Left ventricle myocardium inferior (tissue), 1 donor: ENCODE results near the gene INPP1. TPM values are rescaled to one million over a fixed set of nuclear protein-coding genes. Genes with fewer than 3 reads are reported as not detected.

Source experiments
- DNase-seq: peaks from one replicate; pipeline ENCODE4 v3.0.0-alpha.2; 2020
- H3K27ac ChIP-seq: fragments of 200-600 bp; replicated peaks from 2 replicates; pipeline ENCODE4 v1.8.0; 2021
- H3K27me3 ChIP-seq: fragments of 200-600 bp; 2 replicates; pipeline ENCODE4 v1.8.0; 2021; ENCODE audit warnings: low read depth
- H3K36me3 ChIP-seq: fragments of 200-600 bp; 2 replicates; pipeline ENCODE4 v1.8.0; 2021
- H3K4me1 ChIP-seq: fragments of 200-600 bp; 2 replicates; pipeline ENCODE4 v1.8.0; 2021
- H3K4me3 ChIP-seq: fragments of 200-600 bp; 2 replicates; pipeline ENCODE4 v1.8.0; 2021; ENCODE audit warnings: mild to moderate bottlenecking, moderate library complexity
- H3K9me3 ChIP-seq: fragments of 200-600 bp; replicated peaks from 2 replicates; pipeline ENCODE4 v1.8.0; 2021
- CTCF ChIP-seq: fragments of 200-600 bp; IDR thresholded peaks from 2 replicates; pipeline ENCODE4 v1.8.0; 2021; ENCODE audit warnings: antibody characterized with exemption, mild to moderate bottlenecking, borderline replicate concordance
- intact Hi-C: fragments of 100-400 bp; cut with micrococcal nuclease; formaldehyde crosslinking; loops from one replicate; pipeline ENCODE4 v1.11.0; 2022
- total RNA-seq: library from RNA; stranded (reverse); fragmentation: NEBNext Ultra II Directional; extraction: Animal tissue kit (Norgen Biotek cat#: 25700); gene quantifications from one replicate; pipeline ENCODE4 v1.2.1, GENCODE V29; 2021
- donor health status: DM: no; HTN: yes; CAD: no; lungs with severe emphysema.

The INPP1 gene
- total RNA-seq, 1 donor from 2014 or later, result 15.0 TPM

DNA sequence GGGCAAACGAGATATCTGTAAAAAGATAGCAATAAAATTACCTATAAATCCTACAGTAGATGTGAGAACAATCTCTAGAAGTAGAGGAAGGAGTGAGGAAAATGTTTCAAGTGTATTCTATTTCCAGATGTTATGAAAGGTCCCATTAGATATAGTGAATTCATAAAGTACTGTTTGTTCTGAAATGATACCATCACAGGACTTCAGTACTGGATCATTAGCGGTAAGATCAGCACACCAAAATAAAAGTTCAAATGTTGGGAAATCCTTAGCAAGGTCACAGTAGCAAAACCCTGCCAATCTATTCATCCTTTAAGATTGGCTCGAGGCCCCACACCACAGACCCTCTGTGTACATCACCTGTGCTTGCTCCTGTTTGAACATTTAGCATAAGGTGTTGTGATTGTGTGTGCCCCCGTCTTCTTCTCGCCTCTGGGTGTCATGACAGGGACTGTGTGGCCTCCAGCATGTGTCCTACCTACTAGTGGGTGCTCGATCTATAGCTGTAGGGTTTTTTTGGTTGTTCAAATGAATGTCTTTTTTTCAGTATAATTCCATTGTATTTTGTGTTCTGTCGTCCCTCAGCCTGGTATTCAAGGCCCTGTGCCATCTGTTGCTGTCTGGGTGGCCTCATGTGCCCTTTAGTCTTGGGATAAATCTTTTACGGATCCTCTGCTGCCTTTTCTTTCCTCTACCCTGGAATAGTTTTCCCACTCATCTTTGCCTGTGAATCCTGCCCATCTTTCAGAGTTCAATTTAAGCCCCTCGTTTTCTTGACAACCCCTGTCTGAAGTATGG is 73.9 kb downstream of the INPP1 start:
- no peak for DNase-seq
- Histone ChIP-seq H3K36me3 (no peaks in the 10 kb centered on the region), H3K27me3 (no peaks in the 10 kb centered on the region), H3K27ac (peak overlapping the region; percentile 37), H3K4me3 (no peak overlapping the region), H3K4me1 (peaks cover 37% of the 10 kb centered on the region), H3K9me3 (no peaks in the 10 kb centered on the region)
- TF ChIP-seq CTCF, result no peak
- intact Hi-C loops, result no loop called here

DNA sequence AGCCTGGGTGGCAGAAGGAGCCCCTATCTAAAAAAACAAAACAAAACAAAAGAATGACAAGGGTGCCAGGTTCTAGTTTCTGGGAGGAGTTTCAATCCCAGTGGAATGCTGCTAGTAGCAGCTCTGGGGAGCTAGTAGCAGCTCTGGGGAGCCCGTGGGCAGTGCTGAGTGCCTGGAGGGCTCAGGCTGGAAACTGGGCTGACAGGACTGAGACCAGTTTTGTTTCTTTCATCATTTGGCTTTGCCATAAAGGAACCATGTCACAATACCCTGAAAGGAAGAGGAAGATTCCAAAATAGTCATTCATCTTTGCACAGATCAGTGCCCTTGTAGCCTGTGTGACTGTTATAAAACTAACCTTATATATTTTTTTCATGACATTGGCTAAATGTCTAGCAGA is 75.3 kb downstream of the INPP1 start:
- Histone ChIP-seq H3K27ac (peak overlapping the region; percentile 22), H3K4me1 (peaks cover 26% of the 10 kb centered on the region)
- intact Hi-C loops, result no loop called here

GRCh38 chr2:190420801-190421200 is 77.4 kb downstream of the INPP1 start:
- TF ChIP-seq CTCF, result no peak
- Histone ChIP-seq H3K4me1 (peaks cover 32% of the 10 kb centered on the region), H3K9me3 (no peaks in the 10 kb centered on the region), H3K36me3 (no peaks in the 10 kb centered on the region), H3K4me3 (no peak overlapping the region), H3K27me3 (no peaks in the 10 kb centered on the region), H3K27ac (no peak overlapping the region)
- no peak for DNase-seq
- intact Hi-C loops, result no loop called here

More for the DNA sequence above, 75.3 kb downstream of the INPP1 start:
- no peaks in the 10 kb centered on the region for H3K9me3 ChIP-seq
- TF ChIP-seq CTCF, result no peak
- no peaks in the 10 kb centered on the region for H3K36me3 ChIP-seq
- no peak overlapping the region for H3K4me3 ChIP-seq
- no peak for DNase-seq
- no peaks in the 10 kb centered on the region for H3K27me3 ChIP-seq

Other genes with a start within 250 kb of the INPP1 start
- 24.5 TPM for gene HIBCH, start 23.8 kb upstream of the INPP1 start, total RNA-seq
- 21.4 TPM for gene MFSD6, start 64.8 kb downstream of the INPP1 start, total RNA-seq
- gene NEMP2, start 191.1 kb downstream of the INPP1 start, total RNA-seq, result 1.5 TPM